ENCODE results near the gene IL31.
A peak's percentile ranks its signal among the peaks of the same experiment; 100 is the strongest.

Gene IL31

GRCh38 chr12:122140467-122141257 lies 33.4 kb downstream of the IL31 start:
- Mint-ChIP-seq H3K27me3 (no peaks in the 10 kb centered on the region), H3K4me3 (no peak overlapping the region), H3K9me3 (no peaks in the 10 kb centered on the region), H3K36me3 (ENCODE audit: insufficient read depth) (peaks cover 48% of the 10 kb centered on the region), H3K27ac (peak overlapping the region in 1 of 2 donors; percentile 68), H3K4me1 (ENCODE audit: low read depth in 2 of 2) (no peaks in the 10 kb centered on the region)
- DNase-seq (no peak), ATAC-seq (replicated peaks) (no peak)

- Mint-ChIP-seq H3K27me3 (no peaks in the 10 kb centered on the region), H3K4me3 (no peak overlapping the region), H3K36me3 (ENCODE audit: insufficient read depth) (peaks cover 55% of the 10 kb centered on the region)
Observed at GRCh38 chr12:122139941-122140340, 34.1 kb downstream of the IL31 start.

GRCh38 chr12:122139266-122139665 lies 34.8 kb downstream of the IL31 start:
- Mint-ChIP-seq H3K27ac (peak overlapping the region in 1 of 2 donors; percentile 66), H3K27me3 (no peaks in the 10 kb centered on the region), H3K4me3 (no peak overlapping the region), H3K9me3 (no peaks in the 10 kb centered on the region), H3K4me1 (ENCODE audit: low read depth in 2 of 2) (no peaks in the 10 kb centered on the region), H3K36me3 (ENCODE audit: insufficient read depth) (peaks cover 55% of the 10 kb centered on the region)
- no peak for DNase-seq
- ATAC-seq (replicated peaks), result no peak

More at GRCh38 chr12:122139941-122140340, 34.1 kb downstream of the IL31 start:
- H3K4me1 Mint-ChIP-seq (ENCODE audit: low read depth in 2 of 2), result no peaks in the 10 kb centered on the region
- peak overlapping the region in 1 of 2 donors; percentile 66 for H3K27ac Mint-ChIP-seq
- no peaks in the 10 kb centered on the region for H3K9me3 Mint-ChIP-seq
- DNase-seq (no peak), ATAC-seq (replicated peaks) (no peak)

GRCh38 chr12:122138616-122139015 lies 35.4 kb downstream of the IL31 start:
- Mint-ChIP-seq H3K27me3 (no peaks in the 10 kb centered on the region), H3K36me3 (ENCODE audit: insufficient read depth) (peaks cover 61% of the 10 kb centered on the region), H3K27ac (peak overlapping the region; percentile 46 to 66), H3K4me3 (no peak overlapping the region), H3K4me1 (ENCODE audit: low read depth in 2 of 2) (no peaks in the 10 kb centered on the region), H3K9me3 (no peaks in the 10 kb centered on the region)
- ATAC-seq (replicated peaks) (no peak), DNase-seq (no peak)

- H3K27me3 Mint-ChIP-seq, result no peaks in the 10 kb centered on the region
- H3K4me3 Mint-ChIP-seq, result no peak overlapping the region
- ATAC-seq (replicated peaks) (no peak), DNase-seq (no peak)
- H3K9me3 Mint-ChIP-seq, result no peaks in the 10 kb centered on the region
- H3K4me1 Mint-ChIP-seq (ENCODE audit: low read depth in 2 of 2), result no peaks in the 10 kb centered on the region
- peaks cover 63% of the 10 kb centered on the region for H3K36me3 Mint-ChIP-seq (ENCODE audit: insufficient read depth)
- H3K27ac Mint-ChIP-seq, result no peak overlapping the region
Observed at GRCh38 chr12:122138181-122138580, 35.8 kb downstream of the IL31 start.

- Mint-ChIP-seq H3K4me1 (ENCODE audit: low read depth in 2 of 2) (no peaks in the 10 kb centered on the region), H3K4me3 (no peak overlapping the region), H3K9me3 (no peaks in the 10 kb centered on the region), H3K36me3 (ENCODE audit: insufficient read depth) (peaks cover 66% of the 10 kb centered on the region), H3K27ac (peak overlapping the region in 1 of 2 donors; percentile 38), H3K27me3 (no peaks in the 10 kb centered on the region)
- ATAC-seq (replicated peaks), result peak; percentile 33
- no peak for DNase-seq
Observed at GRCh38 chr12:122137681-122138080, 36.3 kb downstream of the IL31 start.

- H3K36me3 Mint-ChIP-seq (ENCODE audit: insufficient read depth), result peaks cover 69% of the 10 kb centered on the region
- ATAC-seq (replicated peaks) (peak; percentile 31), DNase-seq (no peak)
- H3K9me3 Mint-ChIP-seq, result no peaks in the 10 kb centered on the region
- H3K27me3 Mint-ChIP-seq, result no peaks in the 10 kb centered on the region
- H3K27ac Mint-ChIP-seq, result peak overlapping the region in 1 of 2 donors; percentile 38
- no peak overlapping the region for H3K4me3 Mint-ChIP-seq
- H3K4me1 Mint-ChIP-seq (ENCODE audit: low read depth in 2 of 2), result no peaks in the 10 kb centered on the region
Observed at GRCh38 chr12:122137229-122137628, 36.8 kb downstream of the IL31 start.

- ATAC-seq (replicated peaks) (no peak), DNase-seq (no peak)
- Mint-ChIP-seq H3K4me3 (no peak overlapping the region), H3K27me3 (no peaks in the 10 kb centered on the region), H3K9me3 (no peaks in the 10 kb centered on the region), H3K4me1 (ENCODE audit: low read depth in 2 of 2) (no peaks in the 10 kb centered on the region), H3K36me3 (ENCODE audit: insufficient read depth) (peaks cover 79% of the 10 kb centered on the region), H3K27ac (peak overlapping the region in 1 of 2 donors; percentile 89)
Observed at GRCh38 chr12:122135437-122136031, 38.5 kb downstream of the IL31 start.

- DNase-seq (no peak), ATAC-seq (replicated peaks) (no peak)
- no peak overlapping the region for H3K4me3 Mint-ChIP-seq
- no peaks in the 10 kb centered on the region for H3K9me3 Mint-ChIP-seq
- no peaks in the 10 kb centered on the region for H3K4me1 Mint-ChIP-seq (ENCODE audit: low read depth in 2 of 2)
- H3K36me3 Mint-ChIP-seq (ENCODE audit: insufficient read depth), result peaks cover 85% of the 10 kb centered on the region
- H3K27me3 Mint-ChIP-seq, result no peaks in the 10 kb centered on the region
- H3K27ac Mint-ChIP-seq, result peak overlapping the region; percentile 58 to 89
Observed at GRCh38 chr12:122133192-122133950, 40.6 kb downstream of the IL31 start.

- H3K36me3 Mint-ChIP-seq (ENCODE audit: insufficient read depth), result peaks cover 65% of the 10 kb centered on the region
- H3K27me3 Mint-ChIP-seq, result no peaks in the 10 kb centered on the region
- ATAC-seq (replicated peaks) (no peak), DNase-seq (no peak)
- H3K27ac Mint-ChIP-seq, result no peak overlapping the region
- H3K9me3 Mint-ChIP-seq, result no peaks in the 10 kb centered on the region
- peaks cover 7 to 12% of the 10 kb centered on the region in 2 donors for H3K4me1 Mint-ChIP-seq (ENCODE audit: low read depth in 2 of 2)
- no peak overlapping the region for H3K4me3 Mint-ChIP-seq
Observed at GRCh38 chr12:122130150-122130549, 43.9 kb downstream of the IL31 start.

- DNase-seq (no peak), ATAC-seq (replicated peaks) (no peak)
- Mint-ChIP-seq H3K27me3 (no peaks in the 10 kb centered on the region), H3K4me1 (ENCODE audit: low read depth in 2 of 2) (peaks cover 7 to 12% of the 10 kb centered on the region in 2 donors), H3K9me3 (no peaks in the 10 kb centered on the region), H3K36me3 (ENCODE audit: insufficient read depth) (peaks cover 65% of the 10 kb centered on the region), H3K4me3 (no peak overlapping the region), H3K27ac (no peak overlapping the region)
Observed at GRCh38 chr12:122129131-122129530, 44.9 kb downstream of the IL31 start.

- H3K36me3 Mint-ChIP-seq (ENCODE audit: insufficient read depth), result peaks cover 58% of the 10 kb centered on the region
- H3K4me1 Mint-ChIP-seq (ENCODE audit: low read depth in 2 of 2), result peaks cover 10 to 14% of the 10 kb centered on the region in 2 donors
- H3K27ac Mint-ChIP-seq, result no peak overlapping the region
- DNase-seq, result no peak
- no peaks in the 10 kb centered on the region for H3K27me3 Mint-ChIP-seq
- no peak for ATAC-seq (replicated peaks)
- no peaks in the 10 kb centered on the region for H3K9me3 Mint-ChIP-seq
- H3K4me3 Mint-ChIP-seq, result no peak overlapping the region
Observed at GRCh38 chr12:122128481-122128880, 45.5 kb downstream of the IL31 start.

GRCh38 chr12:122127839-122128238 lies 46.2 kb downstream of the IL31 start:
- DNase-seq (no peak), ATAC-seq (replicated peaks) (no peak)
- H3K4me1 Mint-ChIP-seq (ENCODE audit: low read depth in 2 of 2), result peaks cover 15 to 20% of the 10 kb centered on the region in 2 donors
- H3K36me3 Mint-ChIP-seq (ENCODE audit: insufficient read depth), result peaks cover 56% of the 10 kb centered on the region
- no peaks in the 10 kb centered on the region for H3K27me3 Mint-ChIP-seq
- H3K4me3 Mint-ChIP-seq, result no peak overlapping the region
- no peak overlapping the region for H3K27ac Mint-ChIP-seq
- no peaks in the 10 kb centered on the region for H3K9me3 Mint-ChIP-seq

Measured in effector memory CD8-positive, alpha-beta T cell (primary cell).